Fibroblast of lung (primary cell): ENCODE results near the gene PLA2G6. TPM values are rescaled to one million over a fixed set of nuclear protein-coding genes. Genes with fewer than 3 reads are reported as not detected.

Experiments
- DNase-seq, 2 donors: peaks; one replicate each; pipeline versions ENCODE4 v3.0.0 to v3.0.0-alpha.2; 2010; ENCODE audit warnings: low read depth in 2 of 2
- H2AFZ ChIP-seq: 2 replicates; pipeline ENCODE4 v1.5.1; 2012; ENCODE audit warnings: low read length, control low read depth, inconsistent platforms
- H3K27ac ChIP-seq: 2 replicates; pipeline ENCODE4 v1.5.1; 2011; ENCODE audit warnings: low read length, control low read depth; ENCODE audit not compliant: insufficient read depth
- H3K27me3 ChIP-seq: 2 replicates; pipeline ENCODE4 v1.5.1; 2011; ENCODE audit warnings: mild to moderate bottlenecking, low read length; ENCODE audit not compliant: control insufficient read depth, insufficient read depth
- H3K36me3 ChIP-seq: 2 replicates; pipeline ENCODE4 v1.5.1; 2011; ENCODE audit warnings: low read length; ENCODE audit not compliant: control insufficient read depth, insufficient read depth
- H3K4me1 ChIP-seq: 2 replicates; pipeline ENCODE4 v1.5.1; 2011; ENCODE audit warnings: low read length; ENCODE audit not compliant: control insufficient read depth, insufficient read depth; ENCODE audit errors: extremely low read depth
- H3K4me2 ChIP-seq: 2 replicates; pipeline ENCODE4 v1.5.1; 2011; ENCODE audit warnings: low read length, control low read depth; ENCODE audit not compliant: insufficient read depth; ENCODE audit errors: extremely low read depth
- H3K4me3 ChIP-seq, 4 experiments: fragments of 200-600 bp in 1 of 4; sonication (generic) in 1 of 4; replicated peaks in 1 of 4; 2 replicates each; pipeline ENCODE4 v1.5.1; 2011 to 2016; ENCODE audit warnings: low read length in 4 of 4, low read depth in 3 of 4, mild to moderate bottlenecking in 3 of 4, control low read depth in 2 of 4, inconsistent platforms in 1 of 4, mixed read lengths in 1 of 4; ENCODE audit not compliant: insufficient read depth in 1 of 4; ENCODE audit errors: control extremely low read depth in 1 of 4
- H3K79me2 ChIP-seq: 2 replicates; pipeline ENCODE4 v1.5.1; 2012; ENCODE audit warnings: mild to moderate bottlenecking, low read length, inconsistent platforms; ENCODE audit not compliant: control insufficient read depth, insufficient read depth
- H3K9ac ChIP-seq: 2 replicates; pipeline ENCODE4 v1.5.1; 2011; ENCODE audit warnings: mild to moderate bottlenecking, low read length, control low read depth; ENCODE audit not compliant: insufficient read depth
- H3K9me3 ChIP-seq: 2 replicates; pipeline ENCODE4 v1.5.1; 2012; ENCODE audit warnings: low read depth, low read length; ENCODE audit not compliant: control insufficient read depth, insufficient read depth
- H4K20me1 ChIP-seq: 2 replicates; pipeline ENCODE4 v1.5.1; 2011; ENCODE audit warnings: low read length; ENCODE audit not compliant: control insufficient read depth, insufficient read depth; ENCODE audit errors: extremely low read depth
- EZH2 ChIP-seq: IDR thresholded peaks from 2 replicates; pipeline ENCODE4 v1.5.1; 2012; ENCODE audit warnings: low read length, control low read depth, mild to moderate bottlenecking; ENCODE audit errors: missing control alignments
- polyA plus RNA-seq, 2 donors: library from polyadenylated mRNA; depleted of rRNA in 1 of 2; stranded (reverse) in 1 of 2; unstranded in 1 of 2; fragments of >200 nt; gene quantifications; 2 replicates each; pipeline ENCODE4 v1.2.1, GENCODE V29; 2011 to 2012; ENCODE audit warnings: missing spikeins in 1 of 2
- total RNA-seq: library from RNA; depleted of rRNA; stranded (reverse); fragments of >200 nt; gene quantifications from 2 replicates; pipeline ENCODE4 v1.2.1, GENCODE V29; 2014
- TF ChIP-seq, protein P1 (sequence below), 2 donors: IDR thresholded peaks in 1 of 2; conservative IDR thresholded peaks in 1 of 2; 1 replicate in 1 of 2; 2 replicates in 1 of 2; pipeline ENCODE4 v1.5.1; 2011 to 2012; ENCODE audit warnings: low read length in 2 of 2, control low read depth in 1 of 2, inconsistent platforms in 1 of 2, low read depth in 1 of 2, mild to moderate bottlenecking in 1 of 2

The PLA2G6 gene
- total and polyA plus RNA-seq, 2 donors (not counting 1 experiment from before 2014, with no cell fraction given), result 4.8 to 29.9 TPM

DNA sequence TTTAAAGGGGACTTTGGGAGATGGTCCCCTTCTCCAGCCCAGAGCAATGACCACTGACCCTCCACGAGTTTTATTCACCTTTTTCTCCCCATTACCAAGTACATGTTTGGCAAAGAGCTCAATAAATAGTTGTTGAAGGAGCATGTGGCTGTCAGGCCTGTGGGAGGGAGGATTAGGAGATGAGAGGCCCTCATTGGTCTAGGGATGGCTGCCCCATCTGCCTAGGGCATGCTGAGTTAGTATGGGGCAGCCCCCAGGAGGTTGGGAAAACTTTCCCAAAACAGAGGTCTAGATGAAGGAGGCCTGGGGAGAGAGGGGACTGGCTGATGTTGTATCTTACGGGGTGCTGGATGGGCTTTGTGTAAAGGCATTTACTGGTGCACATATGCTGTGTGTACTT is 30.8 kb upstream of the PLA2G6 start:
- TF ChIP-seq, protein P1, sequence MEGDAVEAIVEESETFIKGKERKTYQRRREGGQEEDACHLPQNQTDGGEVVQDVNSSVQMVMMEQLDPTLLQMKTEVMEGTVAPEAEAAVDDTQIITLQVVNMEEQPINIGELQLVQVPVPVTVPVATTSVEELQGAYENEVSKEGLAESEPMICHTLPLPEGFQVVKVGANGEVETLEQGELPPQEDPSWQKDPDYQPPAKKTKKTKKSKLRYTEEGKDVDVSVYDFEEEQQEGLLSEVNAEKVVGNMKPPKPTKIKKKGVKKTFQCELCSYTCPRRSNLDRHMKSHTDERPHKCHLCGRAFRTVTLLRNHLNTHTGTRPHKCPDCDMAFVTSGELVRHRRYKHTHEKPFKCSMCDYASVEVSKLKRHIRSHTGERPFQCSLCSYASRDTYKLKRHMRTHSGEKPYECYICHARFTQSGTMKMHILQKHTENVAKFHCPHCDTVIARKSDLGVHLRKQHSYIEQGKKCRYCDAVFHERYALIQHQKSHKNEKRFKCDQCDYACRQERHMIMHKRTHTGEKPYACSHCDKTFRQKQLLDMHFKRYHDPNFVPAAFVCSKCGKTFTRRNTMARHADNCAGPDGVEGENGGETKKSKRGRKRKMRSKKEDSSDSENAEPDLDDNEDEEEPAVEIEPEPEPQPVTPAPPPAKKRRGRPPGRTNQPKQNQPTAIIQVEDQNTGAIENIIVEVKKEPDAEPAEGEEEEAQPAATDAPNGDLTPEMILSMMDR (conservative IDR thresholded peaks at IDR 0.05 in 1 of 2, IDR thresholded peaks at IDR 0.05 in 1 of 2; ENCODE audit: low read depth in 1 of 2, low read length in 2 of 2), result no peak
- TF ChIP-seq EZH2, result no peak
- H3K4me3 ChIP-seq, result no peak overlapping the region
- no peak overlapping the region for H3K9ac ChIP-seq
- H3K9me3 ChIP-seq, result no peaks in the 10 kb centered on the region
- no peaks in the 10 kb centered on the region for H3K27me3 ChIP-seq
- H3K4me1 ChIP-seq, result no peaks in the 10 kb centered on the region
- peaks cover 46% of the 10 kb centered on the region for H3K79me2 ChIP-seq
- no peaks in the 10 kb centered on the region for H4K20me1 ChIP-seq
- no peak overlapping the region for H3K27ac ChIP-seq
- DNase-seq, result no peak
- peaks cover 10% of the 10 kb centered on the region for H3K36me3 ChIP-seq
- no peak overlapping the region for H3K4me2 ChIP-seq
- no peak overlapping the region for H2AFZ ChIP-seq

DNA sequence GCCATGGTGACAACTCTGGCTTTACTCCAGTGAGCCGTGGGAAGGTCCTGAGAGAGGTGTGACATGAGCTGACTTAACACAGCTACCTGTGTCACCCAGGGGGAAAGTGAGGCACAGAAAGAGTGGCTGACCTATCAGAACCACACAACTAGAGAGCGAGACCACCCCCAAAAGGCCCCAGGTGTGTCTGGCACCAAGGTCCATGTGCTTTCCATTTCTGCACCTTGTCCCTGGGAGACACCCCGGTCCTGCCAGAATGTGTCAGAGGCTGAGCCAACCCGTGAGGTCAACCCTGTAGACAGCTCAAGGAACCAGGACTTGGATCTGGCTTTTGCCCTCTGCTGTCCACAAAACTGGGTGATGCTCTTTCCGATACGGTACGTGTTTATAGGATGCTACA is 29.9 kb upstream of the PLA2G6 start:
- H3K4me1 ChIP-seq, result no peaks in the 10 kb centered on the region
- H3K9me3 ChIP-seq, result no peaks in the 10 kb centered on the region
- H2AFZ ChIP-seq, result no peak overlapping the region
- H3K79me2 ChIP-seq, result peaks cover 50% of the 10 kb centered on the region
- no peak overlapping the region for H3K4me2 ChIP-seq
- H3K27me3 ChIP-seq, result no peaks in the 10 kb centered on the region
- DNase-seq, result no peak
- H3K27ac ChIP-seq, result no peak overlapping the region
- H3K36me3 ChIP-seq, result peaks cover 10% of the 10 kb centered on the region
- TF ChIP-seq, protein P1 (conservative IDR thresholded peaks at IDR 0.05 in 1 of 2, IDR thresholded peaks at IDR 0.05 in 1 of 2; ENCODE audit: low read depth in 1 of 2, low read length in 2 of 2), result no peak
- TF ChIP-seq EZH2, result no peak
- H3K4me3 ChIP-seq, result no peak overlapping the region
- no peaks in the 10 kb centered on the region for H4K20me1 ChIP-seq
- no peak overlapping the region for H3K9ac ChIP-seq

DNA sequence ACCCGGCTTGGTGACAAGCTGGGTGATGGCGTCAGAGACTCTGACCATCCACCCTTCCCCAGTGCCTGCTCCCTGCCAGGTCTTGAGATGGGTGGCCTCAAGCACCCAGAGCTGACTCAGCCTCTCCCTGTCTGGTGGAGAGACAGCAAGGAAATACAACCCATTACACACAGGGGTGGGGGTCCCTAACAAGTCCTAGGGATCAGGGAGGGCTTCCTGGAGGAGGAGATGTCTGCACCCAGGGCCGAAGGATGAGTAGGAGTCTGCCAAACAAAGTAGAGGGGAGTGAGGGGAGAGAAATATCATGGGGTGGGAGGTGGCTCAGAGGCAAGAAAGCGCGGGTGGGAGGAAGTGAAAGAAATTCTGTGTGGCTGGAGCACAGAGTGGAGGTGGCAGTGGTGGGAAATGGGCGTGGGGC is 26.9 kb upstream of the PLA2G6 start:
- no peaks in the 10 kb centered on the region for H4K20me1 ChIP-seq

More for the DNA sequence above, 26.9 kb upstream of the PLA2G6 start:
- Histone ChIP-seq H3K27me3 (no peaks in the 10 kb centered on the region), H3K9me3 (no peaks in the 10 kb centered on the region), H3K4me3 (no peak overlapping the region), H3K27ac (peak overlapping the region; percentile 20), H3K4me1 (peaks cover 15% of the 10 kb centered on the region), H3K36me3 (peaks cover 6% of the 10 kb centered on the region), H2AFZ (no peak overlapping the region), H3K79me2 (peaks cover 76% of the 10 kb centered on the region), H3K4me2 (no peak overlapping the region), H3K9ac (no peak overlapping the region)
- no peak for DNase-seq
- TF ChIP-seq, protein P1 (conservative IDR thresholded peaks at IDR 0.05 in 1 of 2, IDR thresholded peaks at IDR 0.05 in 1 of 2; ENCODE audit: low read depth in 1 of 2, low read length in 2 of 2), result no peak
- TF ChIP-seq EZH2, result no peak
